Adrenal gland (tissue), 5 donors: Measurements from ENCODE around the gene MSX2.

Experiments used
- CTCF ChIP-seq, 6 experiments: fragments of 450-650 bp in 4 of 6; fragments of 200-600 bp in 2 of 6; sonication (generic) in 1 of 6; IDR thresholded peaks; 1 replicate in 5 of 6; 2 replicates in 1 of 6; pipeline versions ENCODE4 v1.5.1 to v1.8.0; 2016 to 2021; ENCODE audit warnings: antibody characterized with exemption in 6 of 6, mild to moderate bottlenecking in 2 of 6, moderate library complexity in 1 of 6
- POLR2A ChIP-seq, 2 donors: fragments of 450-650 bp; IDR thresholded peaks; one replicate each; pipeline ENCODE4 v1.6.1; 2017; ENCODE audit warnings: antibody characterized with exemption in 2 of 2, mild to moderate bottlenecking in 2 of 2, moderate library complexity in 1 of 2
- donor health status: DM: no; HTN: no; CAD: no.

GRCh38 chr5:174675916-174676315 is 48.5 kb upstream of the MSX2 start:
- TF ChIP-seq CTCF (IDR thresholded peaks at IDR 0.05) (no peak), POLR2A (IDR thresholded peaks at IDR 0.05) (no peak)
